NK-92 (cell line): ENCODE data around the gene GOLGB1.

ENCODE experiments used
- DNase-seq: peaks from one replicate; lab custom pipeline; 2025; ENCODE audit not compliant: unreplicated experiment; lab: John Stamatoyannopoulos, UW

The GOLGB1 gene

GRCh38 chr3:121645054-121645453 lies 104.5 kb downstream of the GOLGB1 start:
- DNase-seq = no peak

GRCh38 chr3:121642601-121643314 lies 106.8 kb downstream of the GOLGB1 start:
- DNase-seq = no peak

GRCh38 chr3:121641127-121641526 lies 108.4 kb downstream of the GOLGB1 start:
- no peak for DNase-seq

- DNase-seq = no peak
Observed at GRCh38 chr3:121637922-121638321, 111.6 kb downstream of the GOLGB1 start.

- no peak for DNase-seq
Observed at GRCh38 chr3:121630355-121630754, 119.2 kb downstream of the GOLGB1 start.

GRCh38 chr3:121629601-121630000 lies 119.9 kb downstream of the GOLGB1 start:
- no peak for DNase-seq

- DNase-seq = no peak
Observed at GRCh38 chr3:121627622-121628021, 121.9 kb downstream of the GOLGB1 start.

- no peak for DNase-seq
Observed at GRCh38 chr3:121627211-121627610, 122.3 kb downstream of the GOLGB1 start.

GRCh38 chr3:121626495-121626894 lies 123.0 kb downstream of the GOLGB1 start:
- no peak for DNase-seq

- DNase-seq = no peak
Observed at GRCh38 chr3:121624147-121624899, 125.2 kb downstream of the GOLGB1 start.

- DNase-seq = no peak
Observed at GRCh38 chr3:121621491-121621890, 128.1 kb downstream of the GOLGB1 start.

- no peak for DNase-seq
Observed at GRCh38 chr3:121619691-121620090, 129.8 kb downstream of the GOLGB1 start.
